HEK293T (cell line): Measurements from ENCODE around the gene RNF220.

Experiments used
- BHLHE40 ChIP-seq: fragments of 450-650 bp; IDR thresholded peaks from 2 replicates; pipeline ENCODE4 v1.6.1; 2016; ENCODE audit warnings: mild to moderate bottlenecking, moderate library complexity, borderline replicate concordance
- FOXA1 ChIP-seq: fragments of 450-650 bp; IDR thresholded peaks from 2 replicates; pipeline ENCODE4 v1.6.1; 2016; ENCODE audit warnings: mild to moderate bottlenecking
- FOXM1 ChIP-seq: fragments of 450-650 bp; IDR thresholded peaks from 2 replicates; pipeline ENCODE4 v1.6.1; 2017; ENCODE audit warnings: mild to moderate bottlenecking, borderline replicate concordance
- NFRKB ChIP-seq: fragments of 450-650 bp; IDR thresholded peaks from 2 replicates; pipeline ENCODE4 v1.6.1; 2016; ENCODE audit warnings: mild to moderate bottlenecking, moderate library complexity
- PKNOX1 ChIP-seq: fragments of 450-650 bp; IDR thresholded peaks from 2 replicates; pipeline ENCODE4 v1.6.1; 2016
- ZNF384 ChIP-seq: fragments of 450-650 bp; IDR thresholded peaks from 2 replicates; pipeline ENCODE4 v1.6.1; 2016

GRCh38 chr1:44559913-44560312 is 154.9 kb downstream of the RNF220 start:
- no peak for TF ChIP-seq PKNOX1
- no peak for TF ChIP-seq BHLHE40
- TF ChIP-seq NFRKB = no peak
- no peak for TF ChIP-seq ZNF384
- no peak for TF ChIP-seq FOXA1
- TF ChIP-seq FOXM1 = no peak
